Activated naive CD4-positive, alpha-beta T cell (primary cell): Measurements from ENCODE around the gene HEATR5B.

Source experiments
- DNase-seq, 4 experiments: peaks; one replicate each; lab custom pipeline; 2025; lab: John Stamatoyannopoulos, UW

HEATR5B gene

GRCh38 chr2:37083873-37084794, at the start of gene HEATR5B, which contains the start of gene GPATCH11:
TSS of gene HEATR5B (minus strand) at chr2:37084372. CDS start at chr2:37083414, 958 bp downstream.
TSS of gene GPATCH11 (plus strand) at chr2:37084518. CDS start at chr2:37088382, 3,864 bp downstream.
- peak; percentile 76 to 81 (median 78) for DNase-seq

GRCh38 chr2:37132914-37133313, 48.7 kb upstream of the HEATR5B start:
- no peak for DNase-seq

- no peak for DNase-seq
Observed at GRCh38 chr2:37125416-37125815, 41.2 kb upstream of the HEATR5B start.

GRCh38 chr2:37119157-37119556, 35.0 kb upstream of the HEATR5B start:
- DNase-seq: no peak

GRCh38 chr2:37117566-37117965, 33.4 kb upstream of the HEATR5B start:
- DNase-seq: no peak

GRCh38 chr2:37111958-37112357, 27.8 kb upstream of the HEATR5B start:
- no peak for DNase-seq

- no peak for DNase-seq
Observed at GRCh38 chr2:37110306-37111212, 26.4 kb upstream of the HEATR5B start.

GRCh38 chr2:37109523-37109922, 25.4 kb upstream of the HEATR5B start:
- DNase-seq: no peak

GRCh38 chr2:37105150-37105549, 21.0 kb upstream of the HEATR5B start:
- no peak for DNase-seq

GRCh38 chr2:37104178-37104577, 20.0 kb upstream of the HEATR5B start:
- no peak for DNase-seq

GRCh38 chr2:37102588-37102987, 18.4 kb upstream of the HEATR5B start:
- no peak for DNase-seq

GRCh38 chr2:37100054-37100453, 15.9 kb upstream of the HEATR5B start:
- no peak for DNase-seq

GRCh38 chr2:37098416-37099118, 14.4 kb upstream of the HEATR5B start:
- DNase-seq: no peak

- no peak for DNase-seq
Observed at GRCh38 chr2:37096568-37096967, 12.4 kb upstream of the HEATR5B start.

- DNase-seq: no peak
Observed at GRCh38 chr2:37091873-37092272, 7.7 kb upstream of the HEATR5B start.

- DNase-seq: no peak
Observed at GRCh38 chr2:37090019-37090477, 5.9 kb upstream of the HEATR5B start.

- DNase-seq: no peak
Observed at GRCh38 chr2:37085731-37086147, 1.6 kb upstream of the HEATR5B start.

GRCh38 chr2:37084797-37085196, 625 bp upstream of the HEATR5B start:
- no peak for DNase-seq

- no peak for DNase-seq
Observed at GRCh38 chr2:37080689-37081088, 3.5 kb downstream of the HEATR5B start.

GRCh38 chr2:37080266-37080665, 3.9 kb downstream of the HEATR5B start:
- no peak for DNase-seq

GRCh38 chr2:37070931-37071330, 13.2 kb downstream of the HEATR5B start:
- no peak for DNase-seq

- DNase-seq: no peak
Observed at GRCh38 chr2:37068686-37069085, 15.5 kb downstream of the HEATR5B start.
